Measurements from ENCODE around the gene THSD4. TPM values are rescaled to one million over a fixed set of nuclear protein-coding genes. Genes with fewer than 3 reads are reported as not detected.

THSD4 gene
- total and polyA plus RNA-seq, 2 of the 8 experiments (the other 6 are each of a cell fraction or from before 2014, with no cell fraction given), result 2.5 to 6.2 TPM

DNA sequence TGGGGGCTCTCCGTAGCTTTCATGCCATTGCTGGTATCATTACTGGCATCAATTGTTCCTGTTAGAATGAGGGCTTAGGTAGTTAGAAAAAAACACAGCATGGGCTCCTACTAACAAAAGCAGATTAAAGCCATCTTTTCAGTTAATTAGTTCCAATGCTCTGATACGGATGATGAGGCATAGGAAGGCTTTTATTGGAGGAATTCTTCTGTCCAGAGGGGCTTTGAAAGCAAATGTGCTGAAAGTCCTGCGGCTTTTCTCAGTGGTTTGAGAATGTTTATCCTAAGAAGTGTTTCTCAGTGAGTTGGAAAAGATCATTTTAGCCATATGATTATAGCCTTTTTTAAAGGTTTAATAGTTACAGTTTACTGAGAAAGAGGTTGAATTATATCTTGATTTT, 198.5 kb downstream of the THSD4 start:
- Histone ChIP-seq H3K4me3 (ENCODE audit: extremely low read depth in 1 of 4, insufficient read depth in 2 of 4, low read depth in 3 of 4, low read length in 4 of 4) (no peak overlapping the region), H3K79me2 (ENCODE audit: control insufficient read depth in 1 of 2, insufficient read depth in 2 of 2, low read length in 2 of 2) (no peaks in the 10 kb centered on the region), H3K4me1 (replicated peaks in 1 of 4; ENCODE audit: control insufficient read depth in 3 of 4, insufficient read depth in 4 of 4, low read length in 3 of 4) (peaks cover 0 to 4% (median 2%) of the 10 kb centered on the region in 4 experiments; a peak in 1 of 7 replicates), H4K20me1 (replicated peaks in 1 of 2; ENCODE audit: control insufficient read depth in 1 of 2, insufficient read depth in 2 of 2, low read length in 2 of 2) (no peaks in the 10 kb centered on the region), H2BK12ac (ENCODE audit: low read depth, low read length) (no peak overlapping the region), H3K4me2 (ENCODE audit: insufficient read depth in 1 of 2, low read depth in 2 of 2, low read length in 2 of 2) (no peak overlapping the region), H3K9me3 (ENCODE audit: insufficient read depth in 2 of 2, low read depth in 1 of 2, low read length in 1 of 2) (peaks cover 0 to 3% of the 10 kb centered on the region in 2 experiments; a peak in 2 of 4 replicates), H3K14ac (ENCODE audit: insufficient read length) (no peak overlapping the region), H3K27me3 (replicated peaks in 1 of 4; ENCODE audit: control insufficient read depth in 3 of 4, extremely low read depth in 1 of 4, insufficient read depth in 3 of 4, low read length in 3 of 4) (no peaks in the 10 kb centered on the region), H3K18ac (ENCODE audit: extremely low read depth, low read length) (no peak overlapping the region), H3K23ac (ENCODE audit: insufficient read length) (no peak overlapping the region), H3K27ac (ENCODE audit: low read depth, low read length) (no peak overlapping the region), H3K56ac (replicated peaks; ENCODE audit: insufficient read length, low read depth, low read length) (no peak overlapping the region), H3K23me2 (ENCODE audit: low read depth, low read length) (no peaks in the 10 kb centered on the region; the same call in 1 of the 2 replicates), H2BK15ac (ENCODE audit: low read length) (no peak overlapping the region), H3K9ac (replicated peaks in 1 of 4; ENCODE audit: extremely low read depth in 1 of 4, low read depth in 3 of 4, low read length in 3 of 4) (no peak overlapping the region), H4K91ac (replicated peaks; ENCODE audit: insufficient read length, low read length) (no peak overlapping the region), H3K4ac (replicated peaks; ENCODE audit: insufficient read length, low read depth, low read length) (no peak overlapping the region), H3K79me1 (ENCODE audit: low read depth, low read length) (no peaks in the 10 kb centered on the region), H3K36me3 (ENCODE audit: control insufficient read depth in 2 of 4, insufficient read depth in 4 of 4, low read length in 3 of 4) (no peaks in the 10 kb centered on the region), H2BK5ac (ENCODE audit: low read depth, low read length) (no peak overlapping the region), H2BK120ac (replicated peaks; ENCODE audit: low read depth, low read length) (no peak overlapping the region), H2AFZ (ENCODE audit: low read length) (no peak overlapping the region), H4K8ac (ENCODE audit: extremely low read depth, insufficient read depth, low read length) (no peak overlapping the region), H2AK5ac (ENCODE audit: low read depth, low read length) (no peak overlapping the region), H2BK20ac (ENCODE audit: low read length) (no peak overlapping the region), H4K5ac (ENCODE audit: insufficient read length, low read depth, low read length) (no peak overlapping the region)
- CTCF ChIA-PET (ENCODE audit: partially characterized antibody), result interaction anchor here (0.6 to 1.5 kb wide), 2 partner anchors 11 to 48 kb away, joined by 3 read pairs; no protein-coding TSS in a partner anchor
- TF ChIP-seq POU5F1 (IDR thresholded peaks at IDR 0.05; ENCODE audit: low read depth, low read length) (no peak), ZNF274 (IDR thresholded peaks at IDR 0.05; ENCODE audit: borderline replicate concordance, extremely low read depth, low read length) (no peak), GTF2F1 (IDR thresholded peaks at IDR 0.05; ENCODE audit: borderline replicate concordance, low read depth, low read length) (no peak), TEAD4 (IDR thresholded peaks at IDR 0.05; ENCODE audit: low read depth, low read length) (no peak), KDM5A (IDR thresholded peaks at IDR 0.05; ENCODE audit: low read length) (no peak), CTBP2 (IDR thresholded peaks at IDR 0.05; ENCODE audit: borderline replicate concordance, insufficient read depth, insufficient read length, low read length) (no peak), EGR1 (IDR thresholded peaks at IDR 0.05; ENCODE audit: borderline replicate concordance, low read depth, low read length) (no peak), KDM4A (IDR thresholded peaks at IDR 0.05; ENCODE audit: low read depth, low read length, severe bottlenecking) (no peak)
- WGBS, 2 experiments (ENCODE audit: extremely low coverage in 1 of 2, insufficient coverage in 1 of 2, insufficient read length in 1 of 2, insufficient replicate concordance in 2 of 2, low coverage in 1 of 2, low lambda C conversion rate in 2 of 2, missing lambda C conversion rate in 1 of 2), result 95% methylated on average over 3 of the region's 3 CpGs; no CpG with 5 or more reads in 1 of the 2 experiments
- FAIRE-seq (no peak), DNase-seq (ENCODE audit: low read depth in 1 of 2, low spot score in 2 of 2) (no peak)
- POLR2A ChIA-PET (ENCODE audit: partially characterized antibody), result no interaction called here

Data from H1 (cell line).